Hepatocyte (in vitro differentiated cells): ENCODE measurements around the gene PDCD6IP.
"Not testable (repeated sequence)": the region's sequence is repeated elsewhere in the genome, so short reads cannot be mapped to it uniquely, and the experiment has no call there.

Source experiments
- CTCF ChIP-seq: fragments of 200-600 bp; sonication (generic); IDR thresholded peaks from 2 replicates; pipeline ENCODE4 v1.5.1; 2016; ENCODE audit warnings: antibody characterized with exemption, mild to moderate bottlenecking; ENCODE audit not compliant: poor library complexity
- EZH2 ChIP-seq: fragments of 200-600 bp; sonication (generic); IDR thresholded peaks from 2 replicates; pipeline ENCODE4 v1.6.1; 2016; ENCODE audit warnings: antibody characterized with exemption, mild to moderate bottlenecking, borderline replicate concordance
- EZH2phosphoT487 ChIP-seq: fragments of 200-600 bp; sonication (generic); IDR thresholded peaks from one replicate; pipeline ENCODE4 v1.6.1; 2018; ENCODE audit warnings: antibody characterized with exemption, mild to moderate bottlenecking, low read depth, moderate library complexity; ENCODE audit not compliant: unreplicated experiment, severe bottlenecking

GRCh38 chr3:33857701-33858100 is 59.3 kb downstream of the PDCD6IP start:
- not testable (repeated sequence) for TF ChIP-seq CTCF, EZH2, EZH2phosphoT487
